NCI-H128 (cell line): Measurements from ENCODE around the gene SLC2A9.

ENCODE experiments used
- DNase-seq: peaks from one replicate; lab custom pipeline; 2025; ENCODE audit not compliant: unreplicated experiment; lab: John Stamatoyannopoulos, UW

SLC2A9 gene

GRCh38 chr4:9899306-9900055 is 121.8 kb downstream of the SLC2A9 start:
- no peak for DNase-seq

GRCh38 chr4:9898596-9899305 is 122.5 kb downstream of the SLC2A9 start:
- DNase-seq: no peak

GRCh38 chr4:9895333-9895705 is 126.0 kb downstream of the SLC2A9 start:
- no peak for DNase-seq

- DNase-seq: no peak
Measured at GRCh38 chr4:9894644-9895332, 126.5 kb downstream of the SLC2A9 start.

DNA sequence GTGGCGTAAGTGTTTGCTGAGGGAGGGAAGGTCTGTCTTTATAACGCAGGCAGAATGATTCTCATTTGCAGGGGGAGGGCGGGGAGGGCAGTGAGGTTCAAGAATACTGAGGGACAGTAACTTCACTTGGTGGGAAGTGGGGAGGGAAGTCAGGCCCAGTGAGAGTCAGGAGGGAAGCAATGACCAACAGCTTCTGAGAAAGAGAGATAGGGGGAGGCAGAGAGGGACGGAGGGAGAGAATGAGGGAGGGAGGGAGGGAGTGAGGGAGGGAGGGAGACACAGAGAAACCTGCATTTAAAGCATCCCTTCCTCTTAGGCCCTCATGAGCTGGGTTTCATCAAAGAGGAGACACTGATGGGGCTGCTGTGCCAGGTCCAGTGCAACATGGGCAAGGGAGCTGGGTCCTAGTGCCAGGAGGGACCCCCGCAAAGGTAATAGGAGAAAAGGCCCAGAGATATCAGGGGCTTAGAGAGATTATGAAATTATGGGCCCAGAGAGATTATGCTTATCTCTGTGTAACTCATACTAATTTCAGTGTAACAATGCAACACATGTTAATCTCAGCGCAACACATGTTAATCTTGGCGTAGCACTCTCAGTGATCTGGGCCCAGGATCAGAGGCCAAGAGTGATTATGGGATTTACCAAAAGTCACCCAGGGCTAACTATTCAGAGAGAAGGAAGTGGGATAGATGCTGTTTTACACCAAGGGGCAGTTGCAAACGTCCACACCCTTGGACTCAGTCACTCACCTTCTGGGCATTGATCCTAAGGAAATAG is 127.8 kb downstream of the SLC2A9 start:
- no peak for DNase-seq

DNA sequence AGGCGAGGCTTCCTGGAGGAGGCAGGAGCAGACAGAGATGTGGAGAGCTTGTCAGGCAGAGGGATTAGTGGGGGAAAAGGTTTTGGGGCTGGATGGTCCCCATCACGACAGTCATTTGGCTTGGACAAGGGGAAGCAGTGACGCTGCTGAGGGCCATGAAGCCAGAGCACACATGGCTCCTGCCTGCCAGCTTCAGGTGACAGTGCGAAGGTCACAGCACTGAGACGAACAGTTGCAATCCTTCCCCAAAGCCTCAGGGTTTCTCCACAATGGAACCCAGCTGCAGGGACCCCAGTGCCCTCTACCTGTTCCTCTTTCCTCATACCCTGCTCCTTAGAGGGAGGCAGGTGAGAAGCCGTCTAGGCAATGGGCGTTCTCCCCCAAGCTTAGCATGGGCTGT is 129.6 kb downstream of the SLC2A9 start:
- no peak for DNase-seq

DNA sequence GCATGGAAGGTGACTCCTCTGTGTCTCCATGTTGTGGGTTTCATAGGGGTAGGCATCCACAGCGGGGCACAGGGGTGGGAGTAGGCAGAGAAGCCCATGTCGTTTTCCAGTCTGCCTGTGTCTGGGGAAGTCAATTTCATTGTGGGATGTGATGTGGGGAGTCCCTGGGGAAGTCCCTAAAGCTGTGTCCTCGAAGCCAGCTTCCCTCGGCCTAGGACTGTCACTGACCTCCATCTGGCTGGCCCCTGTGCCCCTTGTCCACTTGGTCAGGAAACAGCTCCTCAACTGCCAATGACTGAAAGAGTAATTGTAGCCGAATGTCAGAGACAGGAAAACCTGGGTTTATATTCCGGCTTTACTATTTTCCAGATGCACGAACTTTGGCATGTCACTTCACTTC is 130.2 kb downstream of the SLC2A9 start:
- no peak for DNase-seq

DNA sequence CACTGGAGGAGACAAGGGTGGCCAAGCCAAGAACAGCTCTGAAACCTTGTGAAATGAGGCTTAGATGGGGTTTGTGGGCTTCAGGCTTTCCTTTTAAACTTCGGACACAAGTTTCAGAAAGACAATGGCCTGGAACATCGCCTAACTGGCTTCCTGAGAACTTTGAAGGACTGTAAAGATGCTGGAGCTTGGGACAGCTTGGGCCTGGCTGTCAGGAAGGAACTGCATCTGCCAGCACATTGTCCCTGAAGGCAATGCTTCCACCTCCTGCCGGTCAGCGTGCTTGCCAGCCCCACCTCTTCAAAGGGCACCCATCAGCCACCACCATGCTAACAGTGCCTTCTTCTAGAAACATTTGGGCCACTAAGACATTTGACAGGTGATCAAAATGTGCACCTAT is 132.0 kb downstream of the SLC2A9 start:
- no peak for DNase-seq

DNA sequence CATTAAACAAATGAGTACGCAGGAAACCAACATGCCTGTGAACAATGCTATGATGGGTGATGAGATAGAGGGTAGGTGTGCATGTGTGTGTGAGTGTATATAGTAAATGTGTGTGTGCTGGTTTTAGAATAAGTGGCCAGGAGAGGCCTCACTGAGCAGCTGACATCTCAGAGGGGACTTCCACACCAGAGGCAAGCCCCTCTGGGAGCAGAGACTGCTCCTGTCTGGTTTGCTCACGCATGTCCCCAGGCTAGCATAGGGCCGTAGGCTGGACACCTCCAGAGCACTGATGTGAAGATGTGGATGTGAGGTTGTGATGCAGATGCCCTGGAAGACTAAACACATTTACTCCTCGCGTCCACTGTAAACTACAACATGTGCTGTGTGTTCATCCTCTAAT is 135.3 kb downstream of the SLC2A9 start:
- DNase-seq: no peak

DNA sequence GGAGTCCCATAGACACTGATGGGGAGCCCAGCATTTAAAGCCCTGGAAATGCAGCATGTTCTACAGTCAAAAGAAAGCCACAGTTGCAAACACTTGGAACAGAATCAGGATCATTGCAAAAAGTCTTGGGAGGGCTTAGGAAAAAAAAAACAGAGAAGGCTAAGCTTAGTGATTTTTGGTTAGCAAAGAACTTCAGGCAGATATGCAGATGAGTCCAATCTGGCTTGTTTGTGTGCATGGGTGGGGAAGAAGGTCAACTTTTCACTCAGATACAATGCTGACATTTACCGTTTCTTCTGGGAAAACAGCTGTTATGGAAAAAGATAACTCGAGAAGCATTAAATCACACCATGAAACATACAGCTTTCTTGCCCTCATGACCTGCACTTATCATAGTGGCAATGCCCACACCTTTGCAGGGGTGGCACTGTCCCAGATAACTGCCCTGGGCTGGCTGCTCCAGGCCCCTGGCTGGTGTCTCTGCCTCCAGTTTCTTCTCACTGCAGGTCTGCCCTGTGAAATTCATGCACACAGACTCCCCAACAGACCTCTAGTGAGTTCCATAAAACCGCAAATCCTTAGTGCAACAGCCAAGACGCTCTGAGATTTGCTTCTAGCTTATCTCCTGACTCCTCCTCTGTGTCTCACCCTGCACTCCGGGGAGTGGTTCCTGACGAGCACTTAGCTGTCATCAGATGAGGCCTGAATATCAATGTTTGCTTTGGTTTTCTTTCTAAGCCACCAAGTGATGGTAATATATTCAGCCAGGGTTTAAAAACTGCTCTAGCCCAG is 140.7 kb downstream of the SLC2A9 start:
- DNase-seq: no peak

DNA sequence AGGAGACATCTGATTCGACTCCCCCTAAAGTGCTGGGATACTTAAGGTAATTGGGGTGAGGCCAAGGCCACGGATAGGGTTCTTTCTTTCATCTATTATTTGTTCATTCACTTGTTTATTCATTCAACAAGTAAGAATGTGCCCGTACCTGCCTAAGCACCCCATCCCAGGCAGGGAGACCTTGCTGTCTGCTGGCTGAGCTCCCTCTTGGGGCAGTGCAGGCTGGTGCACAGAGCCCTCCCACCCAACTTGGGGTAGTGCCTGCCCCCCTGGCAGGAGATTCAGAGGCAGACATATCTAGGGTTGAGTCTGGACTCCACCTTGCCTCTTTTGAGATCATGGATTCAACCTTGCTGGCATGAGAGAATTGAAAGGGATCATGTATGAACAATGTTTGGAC is 144.2 kb downstream of the SLC2A9 start:
- DNase-seq: no peak

DNA sequence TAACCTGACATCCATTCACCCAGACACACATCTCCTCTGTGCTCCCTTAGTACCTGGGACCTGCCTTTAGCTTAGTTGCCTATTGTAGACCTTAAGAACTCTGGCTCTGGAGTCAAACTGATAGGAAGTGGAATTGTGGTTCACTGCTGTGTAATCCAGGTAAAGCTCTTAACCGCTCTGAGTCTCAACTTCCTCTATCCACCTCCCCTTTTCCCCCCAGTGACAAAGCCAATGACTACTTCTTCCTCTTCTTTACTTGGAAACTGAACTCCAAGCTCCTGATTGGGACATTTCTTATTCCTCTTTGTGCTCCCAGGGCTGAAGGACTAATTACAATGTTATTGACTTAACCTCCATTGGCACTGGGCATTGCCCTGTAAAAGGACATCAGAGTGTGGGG is 145.8 kb downstream of the SLC2A9 start:
- DNase-seq: no peak

DNA sequence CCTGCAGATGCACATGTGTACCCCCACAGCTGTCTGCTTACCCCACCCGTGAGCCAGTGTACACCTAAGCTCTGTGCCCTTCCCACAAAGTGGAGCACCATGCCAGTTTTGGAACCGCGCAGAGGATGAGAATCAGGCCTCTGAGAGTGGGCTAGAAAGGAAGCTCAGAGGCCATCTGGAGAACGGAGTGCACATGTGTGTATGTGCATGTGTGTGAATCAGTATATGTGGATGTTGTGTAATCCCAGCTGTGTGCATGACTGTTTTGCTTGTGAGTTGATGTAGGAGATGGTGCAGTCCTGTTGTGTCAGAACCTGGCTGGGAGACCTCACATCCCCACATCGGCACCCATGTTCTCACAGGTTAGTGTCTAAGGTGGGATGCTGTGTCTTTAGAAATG is 146.9 kb downstream of the SLC2A9 start:
- DNase-seq: no peak

DNA sequence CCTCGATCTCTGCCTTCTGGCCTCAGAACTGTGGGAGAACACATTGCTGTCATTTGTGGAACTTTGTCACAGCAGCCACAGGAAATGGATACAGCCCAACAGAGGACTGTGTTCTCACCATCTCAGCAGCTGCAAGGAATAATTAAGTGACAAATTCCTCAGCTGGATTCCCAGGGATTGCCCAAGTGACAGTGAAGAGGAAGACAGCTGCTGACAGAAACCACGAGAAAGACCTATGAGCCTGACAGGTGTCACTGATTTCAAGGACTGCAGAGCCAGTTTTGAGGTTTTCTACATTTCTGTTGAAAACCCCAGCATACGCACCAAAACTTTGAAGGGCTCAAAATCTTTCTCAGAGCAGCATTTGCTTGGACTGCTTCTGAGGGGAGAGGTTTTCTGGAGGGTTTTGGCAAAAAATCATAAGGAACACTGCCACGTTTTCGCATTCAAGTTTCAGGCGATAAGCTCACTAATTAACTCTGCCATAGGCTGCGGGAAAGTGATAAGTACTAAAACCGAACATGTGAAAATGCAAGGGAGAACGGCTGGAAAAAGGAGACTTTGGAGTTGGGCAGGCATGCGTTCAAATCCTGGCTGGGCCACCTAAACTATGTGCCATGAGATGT is 151.0 kb downstream of the SLC2A9 start:
- DNase-seq: no peak

DNA sequence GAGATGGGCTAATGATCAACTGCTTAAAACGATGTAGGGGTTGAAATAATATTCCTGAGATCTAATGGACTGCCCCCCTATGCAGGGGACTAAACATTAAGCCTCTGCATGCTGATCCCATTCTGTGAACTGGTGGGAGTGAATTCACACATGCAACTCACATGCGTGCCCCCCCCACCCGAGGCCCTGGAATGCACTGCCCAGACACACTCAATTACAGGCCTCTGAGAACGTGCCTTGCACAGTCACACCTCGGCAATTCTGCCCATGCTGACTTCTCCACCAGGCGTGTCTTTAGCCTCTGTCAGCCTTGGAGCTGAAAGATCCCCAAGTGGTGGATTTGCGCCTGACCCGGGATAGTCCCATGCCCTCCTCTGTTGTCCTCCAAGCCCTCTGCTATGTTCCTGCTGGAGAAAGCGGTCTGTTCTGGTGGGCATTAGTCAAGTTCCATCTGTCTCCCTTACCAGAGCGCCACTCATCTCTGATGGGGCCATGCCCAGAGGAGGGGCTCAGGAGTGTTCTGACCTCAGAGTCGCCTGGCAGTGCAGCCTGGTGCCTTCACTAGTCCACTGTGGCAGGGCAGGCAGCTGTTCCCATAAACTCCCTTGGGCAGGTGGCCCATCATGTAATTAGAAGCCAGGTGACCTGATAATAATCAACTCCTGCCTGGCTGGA is 153.4 kb downstream of the SLC2A9 start:
- peak; percentile 37 for DNase-seq

- no peak for DNase-seq
Measured at GRCh38 chr4:9866931-9867330, 154.4 kb downstream of the SLC2A9 start.

GRCh38 chr4:9861561-9861960 is 159.7 kb downstream of the SLC2A9 start:
- no peak for DNase-seq

DNA sequence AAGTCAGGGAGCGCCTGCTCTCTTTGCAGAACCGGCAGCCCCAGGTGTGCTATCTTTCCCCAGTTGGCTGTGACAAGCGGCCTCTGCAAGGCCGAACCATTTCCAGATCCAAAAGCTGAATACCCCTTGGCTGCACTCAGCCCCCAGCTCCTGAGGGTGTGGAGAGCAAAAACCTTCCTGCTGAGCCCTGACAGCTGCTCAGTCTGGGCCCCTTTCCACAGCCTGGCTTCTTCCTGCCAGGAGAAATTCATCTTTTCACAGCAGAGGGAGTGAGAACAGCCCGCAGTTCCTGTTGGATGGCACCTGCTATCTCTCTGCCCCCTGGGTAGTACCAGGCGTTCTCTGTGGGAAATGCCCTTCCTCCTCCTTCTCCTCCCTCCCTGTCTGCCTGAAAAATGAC is 161.5 kb downstream of the SLC2A9 start:
- DNase-seq: no peak

GRCh38 chr4:9849538-9849920 is 171.8 kb downstream of the SLC2A9 start:
- no peak for DNase-seq
